Measurements from ENCODE around the gene FABP2. TPM values are rescaled to one million over a fixed set of nuclear protein-coding genes. Genes with fewer than 3 reads are reported as not detected.
A peak's percentile ranks its signal among the peaks of the same experiment; 100 is the strongest.

Gene FABP2
- total RNA-seq, 6 experiments from 2014 or later: 0.09 TPM; not detected in 5

DNA sequence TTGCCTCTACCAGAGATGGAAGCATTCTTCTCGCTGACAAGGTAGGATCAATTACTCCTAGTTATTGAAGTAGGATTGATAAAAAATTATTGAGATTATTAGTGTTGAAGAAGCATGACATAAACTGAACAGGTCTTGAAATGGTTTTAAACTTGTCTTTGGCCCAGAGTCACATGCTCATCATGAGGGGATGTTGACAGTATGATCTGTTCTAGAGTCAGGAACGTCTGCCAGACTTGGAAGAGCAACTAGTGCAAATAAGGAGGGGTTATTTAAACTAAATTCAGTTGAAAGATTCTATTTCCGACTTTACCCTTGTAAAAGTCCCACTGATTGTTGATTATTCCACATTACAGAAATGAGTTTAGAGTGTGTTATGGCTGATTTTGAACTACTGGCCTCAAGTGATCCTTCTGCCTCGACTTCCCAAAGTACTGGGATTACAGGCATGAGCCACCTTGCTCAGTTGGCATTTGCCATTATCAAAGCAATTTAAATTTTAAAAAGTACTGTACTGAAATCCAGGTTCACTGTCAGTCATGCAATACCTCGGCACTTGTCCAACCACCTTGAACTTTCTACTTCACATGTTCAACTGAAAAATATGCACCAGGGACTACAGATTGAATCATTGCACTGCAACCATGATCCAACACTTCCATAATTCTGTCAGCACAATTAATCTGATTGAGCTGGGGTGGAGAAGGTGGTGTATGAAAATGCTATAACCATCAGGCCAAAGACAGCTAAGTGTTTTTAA lies 19.7 kb downstream of the FABP2 start:
- Histone ChIP-seq H3K4me3 (no peak overlapping the region), H3K4me1 (peaks cover 0 to 26% (median 7%) of the 10 kb centered on the region in 4 donors), H3K27me3 (no peaks in the 10 kb centered on the region), H3K36me3 (peaks cover 0 to 6% (median 0%) of the 10 kb centered on the region in 4 donors), H3K27ac (peak overlapping the region; percentile 87 to 97 (median 92)), H3K9me3 (no peaks in the 10 kb centered on the region)
- TF ChIP-seq POLR2A (IDR thresholded peaks at IDR 0.05): no peak
- TF ChIP-seq CTCF (IDR thresholded peaks at IDR 0.05): no peak
- ATAC-seq (peak; percentile 17 to 39 (median 26)), DNase-seq (peak in 1 of 3 donors; percentile 67)
- intact Hi-C loops (cut with DNase I): no loop called here
- WGBS (ENCODE audit: insufficient coverage, low coverage, low lambda C conversion rate, missing lambda C conversion rate): 32% methylated on average over 5 of the region's 5 CpGs

DNA sequence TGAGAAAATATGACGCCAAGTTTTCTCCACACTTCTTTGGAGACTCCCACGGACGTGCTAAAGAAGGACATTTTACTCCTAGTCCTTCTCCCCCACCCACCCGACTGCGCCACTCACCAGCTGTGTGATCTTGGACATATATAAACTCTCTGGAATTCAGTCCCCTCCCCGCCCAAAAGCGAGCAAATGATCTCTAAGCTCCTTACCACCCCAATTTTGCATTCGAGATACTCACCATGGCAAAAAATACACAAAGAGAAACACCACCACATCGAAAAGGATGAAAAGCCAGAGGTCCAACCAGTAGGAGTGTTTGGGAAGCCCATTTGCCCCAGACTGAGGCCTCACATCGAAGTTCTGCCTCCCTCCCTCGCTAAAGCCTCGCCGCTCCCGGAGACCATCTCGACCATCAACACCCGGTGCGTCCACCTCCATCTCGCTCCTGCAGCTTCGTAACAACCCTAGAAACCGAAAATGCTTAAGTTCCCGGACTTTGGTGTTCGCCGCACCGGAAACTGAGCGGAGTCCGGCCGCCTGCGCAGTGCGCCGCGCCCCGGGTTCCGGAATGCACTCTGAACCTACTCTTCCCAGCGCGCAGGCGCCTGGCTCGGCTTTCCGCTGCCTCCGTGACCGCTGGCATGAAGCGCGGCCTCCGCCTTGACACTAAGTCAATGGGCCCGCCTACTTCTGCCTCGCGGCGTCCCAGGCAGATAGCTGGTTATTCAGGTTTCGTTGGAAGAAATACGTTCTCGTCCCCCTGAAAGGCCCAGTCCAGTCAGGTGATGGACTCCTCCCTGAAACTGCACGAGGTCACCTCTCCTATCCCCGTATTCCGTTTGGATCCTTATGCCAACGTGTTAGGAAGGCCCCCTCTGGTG lies 21.6 kb downstream of the FABP2 start:
- peak overlapping the region; percentile 87 to 97 (median 92) for H3K27ac ChIP-seq
- H3K27me3 ChIP-seq: no peaks in the 10 kb centered on the region
- intact Hi-C loops (cut with DNase I): no loop called here
- no peaks in the 10 kb centered on the region for H3K9me3 ChIP-seq
- DNase-seq: peak; percentile 98
- H3K4me3 ChIP-seq: peak overlapping the region; percentile 66 to 93 (median 83)
- peak; percentile 91 for TF ChIP-seq POLR2A (IDR thresholded peaks at IDR 0.05)
- peak in 1 of 4 donors; percentile 13 for TF ChIP-seq CTCF (IDR thresholded peaks at IDR 0.05)
- H3K36me3 ChIP-seq: peaks cover 0 to 9% (median 0%) of the 10 kb centered on the region in 4 donors
- 0% methylated on average over 44 of the region's 54 CpGs for WGBS (ENCODE audit: insufficient coverage, low coverage, low lambda C conversion rate, missing lambda C conversion rate)
- H3K4me1 ChIP-seq: peaks cover 0 to 26% (median 7%) of the 10 kb centered on the region in 4 donors
- ATAC-seq: peak; percentile 89 to 96 (median 94)

- ATAC-seq (peak in 3 of 4 donors; percentile 3 to 6 (median 3)), DNase-seq (no peak)
- no peak for TF ChIP-seq CTCF (IDR thresholded peaks at IDR 0.05)
- TF ChIP-seq POLR2A (IDR thresholded peaks at IDR 0.05): no peak
- Histone ChIP-seq H3K9me3 (no peaks in the 10 kb centered on the region), H3K4me3 (peak overlapping the region; percentile 66 to 93 (median 83)), H3K36me3 (peaks cover 0 to 9% (median 0%) of the 10 kb centered on the region in 4 donors), H3K4me1 (peaks cover 0 to 26% (median 7%) of the 10 kb centered on the region in 4 donors), H3K27me3 (no peaks in the 10 kb centered on the region), H3K27ac (peak overlapping the region; percentile 87 to 97 (median 92))
- under 1% methylated on average over 9 of the region's 9 CpGs for WGBS (ENCODE audit: insufficient coverage, low coverage, low lambda C conversion rate, missing lambda C conversion rate)
- intact Hi-C loops (cut with DNase I): no loop called here
These were observed 22.2 kb downstream of the FABP2 start for GRCh38 chr4:119299741-119300100.

DNA sequence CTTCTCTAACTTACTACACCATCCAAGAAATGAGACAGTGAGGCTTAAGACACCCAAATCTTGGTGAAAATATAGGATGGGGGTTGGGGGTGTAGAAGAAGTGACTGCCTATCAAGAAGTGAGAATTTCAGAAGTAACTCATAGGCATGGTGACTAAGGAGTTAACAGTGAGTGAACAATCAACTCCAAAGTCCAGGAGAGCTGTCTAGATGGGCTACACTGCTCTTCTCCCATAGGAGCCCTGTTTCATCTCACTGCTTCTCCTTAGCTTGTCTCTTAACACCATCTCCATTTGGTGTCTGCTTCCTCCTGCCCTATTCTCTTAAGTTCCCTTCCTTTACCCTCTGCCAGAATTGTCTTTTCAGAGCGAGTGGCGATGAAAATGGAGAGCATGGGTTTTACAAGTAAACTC lies 22.7 kb downstream of the FABP2 start:
- peaks cover 0 to 9% (median 0%) of the 10 kb centered on the region in 4 donors for H3K36me3 ChIP-seq
- peak; percentile 32 to 56 (median 46) for ATAC-seq
- peak overlapping the region; percentile 66 to 93 (median 83) for H3K4me3 ChIP-seq
- intact Hi-C loops (cut with DNase I): no loop called here
- H3K27me3 ChIP-seq: no peaks in the 10 kb centered on the region
- H3K27ac ChIP-seq: peak overlapping the region; percentile 87 to 97 (median 92)
- WGBS (ENCODE audit: insufficient coverage, low coverage, low lambda C conversion rate, missing lambda C conversion rate): 0% methylated on average over 2 of the region's 2 CpGs
- TF ChIP-seq POLR2A (IDR thresholded peaks at IDR 0.05) (peak; percentile 38), CTCF (IDR thresholded peaks at IDR 0.05) (no peak)
- no peaks in the 10 kb centered on the region for H3K9me3 ChIP-seq
- peaks cover 0 to 26% (median 7%) of the 10 kb centered on the region in 4 donors for H3K4me1 ChIP-seq
- DNase-seq: no peak
